WI38 (cell line): ENCODE data around the gene CDK5RAP2.

Source experiments
- H3K4me3 ChIP-seq: 2 replicates; pipeline ENCODE4 v1.5.1; 2011; ENCODE audit warnings: low read depth, mild to moderate bottlenecking, control low read depth, low read length
- TF ChIP-seq, protein P1 (sequence below): IDR thresholded peaks from 2 replicates; pipeline ENCODE4 v1.5.1; 2012; ENCODE audit warnings: low read depth, mild to moderate bottlenecking, control low read depth, low read length

Gene CDK5RAP2

DNA sequence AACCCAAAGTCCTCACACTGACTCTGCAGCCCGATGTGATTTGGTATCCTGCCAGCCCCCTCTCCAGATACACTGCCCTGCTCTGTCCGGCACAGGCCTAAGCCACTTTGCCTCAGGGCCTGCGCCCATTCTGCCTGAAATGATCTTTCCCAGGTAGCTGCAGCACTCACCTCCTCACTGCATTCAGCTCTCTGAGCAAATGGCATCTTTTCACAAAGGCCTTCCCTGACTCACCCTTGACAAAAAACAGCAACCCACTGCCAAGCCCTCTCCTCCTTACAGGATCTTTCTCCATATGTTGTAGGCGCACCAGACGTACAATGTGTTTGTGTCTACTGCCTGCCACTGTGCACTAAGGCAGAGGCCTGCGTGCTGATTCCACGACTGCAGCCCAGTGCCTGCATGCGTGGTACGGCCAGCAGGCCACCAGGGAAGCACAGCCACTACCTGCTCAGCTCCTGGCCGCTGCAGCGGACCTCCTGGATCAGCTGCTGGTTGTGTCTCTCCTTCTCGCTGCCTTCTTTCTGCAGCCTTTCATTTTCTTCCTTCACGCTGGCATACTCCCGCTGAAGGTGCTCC, 171.2 kb downstream of the CDK5RAP2 start:
- H3K4me3 ChIP-seq, result no peak overlapping the region
- TF ChIP-seq, protein P1, sequence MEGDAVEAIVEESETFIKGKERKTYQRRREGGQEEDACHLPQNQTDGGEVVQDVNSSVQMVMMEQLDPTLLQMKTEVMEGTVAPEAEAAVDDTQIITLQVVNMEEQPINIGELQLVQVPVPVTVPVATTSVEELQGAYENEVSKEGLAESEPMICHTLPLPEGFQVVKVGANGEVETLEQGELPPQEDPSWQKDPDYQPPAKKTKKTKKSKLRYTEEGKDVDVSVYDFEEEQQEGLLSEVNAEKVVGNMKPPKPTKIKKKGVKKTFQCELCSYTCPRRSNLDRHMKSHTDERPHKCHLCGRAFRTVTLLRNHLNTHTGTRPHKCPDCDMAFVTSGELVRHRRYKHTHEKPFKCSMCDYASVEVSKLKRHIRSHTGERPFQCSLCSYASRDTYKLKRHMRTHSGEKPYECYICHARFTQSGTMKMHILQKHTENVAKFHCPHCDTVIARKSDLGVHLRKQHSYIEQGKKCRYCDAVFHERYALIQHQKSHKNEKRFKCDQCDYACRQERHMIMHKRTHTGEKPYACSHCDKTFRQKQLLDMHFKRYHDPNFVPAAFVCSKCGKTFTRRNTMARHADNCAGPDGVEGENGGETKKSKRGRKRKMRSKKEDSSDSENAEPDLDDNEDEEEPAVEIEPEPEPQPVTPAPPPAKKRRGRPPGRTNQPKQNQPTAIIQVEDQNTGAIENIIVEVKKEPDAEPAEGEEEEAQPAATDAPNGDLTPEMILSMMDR, result no peak

DNA sequence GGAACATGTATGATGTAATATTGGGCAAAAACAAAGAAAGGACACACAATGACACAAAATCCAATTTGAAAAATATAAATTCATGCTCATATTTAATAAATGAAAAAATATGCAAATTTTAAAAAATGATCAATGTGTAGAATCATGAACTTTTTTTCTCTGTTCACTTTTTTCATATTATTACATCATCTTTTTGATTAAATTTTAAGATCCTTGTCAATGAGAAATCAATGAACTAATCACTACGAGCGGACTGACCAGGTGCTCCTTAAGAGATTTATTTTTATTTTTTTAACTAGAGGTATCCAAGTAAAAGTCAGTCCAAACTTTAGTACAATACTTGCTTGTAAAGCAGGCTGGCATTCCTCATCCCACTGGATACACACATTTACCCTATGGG, 174.1 kb downstream of the CDK5RAP2 start:
- no peak overlapping the region for H3K4me3 ChIP-seq
- TF ChIP-seq, protein P1, result no peak

DNA sequence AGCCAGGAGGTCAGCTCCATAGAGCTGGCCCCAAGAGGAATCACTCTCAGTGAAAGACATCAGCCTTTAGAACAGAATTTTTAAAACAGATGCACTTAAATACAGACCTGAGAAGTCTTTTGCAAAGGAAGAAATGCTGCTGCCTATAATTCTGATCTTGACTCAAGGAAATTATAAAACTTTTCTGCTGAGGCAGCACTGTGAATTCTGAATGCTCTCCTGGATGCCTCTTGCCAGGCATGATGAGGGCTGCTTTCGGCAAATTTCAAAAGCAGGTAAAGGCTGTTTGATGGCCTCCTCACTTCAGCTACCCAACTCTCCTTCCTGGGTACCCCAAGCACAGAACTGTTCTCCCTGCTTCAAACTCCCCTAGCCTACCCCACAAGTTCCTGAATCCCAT, 174.8 kb downstream of the CDK5RAP2 start:
- TF ChIP-seq, protein P1, result no peak
- no peak overlapping the region for H3K4me3 ChIP-seq

DNA sequence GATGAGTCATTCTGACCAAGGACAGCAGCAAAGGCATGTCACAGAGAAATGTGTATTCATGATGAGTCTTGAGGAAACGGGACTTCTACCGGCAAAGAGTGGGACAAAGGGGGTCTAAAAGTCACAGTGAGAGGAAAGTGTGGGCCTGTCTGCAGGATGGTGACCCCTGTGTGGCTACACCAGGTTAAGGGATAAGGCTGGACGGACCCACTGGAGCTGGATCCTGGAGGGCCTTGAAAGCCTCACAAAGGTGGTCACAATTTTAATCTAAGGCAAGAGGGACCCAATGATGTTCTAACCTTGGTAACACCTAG, 176.5 kb downstream of the CDK5RAP2 start:
- H3K4me3 ChIP-seq, result no peak overlapping the region; the same call in 1 of the 2 replicates
- TF ChIP-seq, protein P1, result no peak

DNA sequence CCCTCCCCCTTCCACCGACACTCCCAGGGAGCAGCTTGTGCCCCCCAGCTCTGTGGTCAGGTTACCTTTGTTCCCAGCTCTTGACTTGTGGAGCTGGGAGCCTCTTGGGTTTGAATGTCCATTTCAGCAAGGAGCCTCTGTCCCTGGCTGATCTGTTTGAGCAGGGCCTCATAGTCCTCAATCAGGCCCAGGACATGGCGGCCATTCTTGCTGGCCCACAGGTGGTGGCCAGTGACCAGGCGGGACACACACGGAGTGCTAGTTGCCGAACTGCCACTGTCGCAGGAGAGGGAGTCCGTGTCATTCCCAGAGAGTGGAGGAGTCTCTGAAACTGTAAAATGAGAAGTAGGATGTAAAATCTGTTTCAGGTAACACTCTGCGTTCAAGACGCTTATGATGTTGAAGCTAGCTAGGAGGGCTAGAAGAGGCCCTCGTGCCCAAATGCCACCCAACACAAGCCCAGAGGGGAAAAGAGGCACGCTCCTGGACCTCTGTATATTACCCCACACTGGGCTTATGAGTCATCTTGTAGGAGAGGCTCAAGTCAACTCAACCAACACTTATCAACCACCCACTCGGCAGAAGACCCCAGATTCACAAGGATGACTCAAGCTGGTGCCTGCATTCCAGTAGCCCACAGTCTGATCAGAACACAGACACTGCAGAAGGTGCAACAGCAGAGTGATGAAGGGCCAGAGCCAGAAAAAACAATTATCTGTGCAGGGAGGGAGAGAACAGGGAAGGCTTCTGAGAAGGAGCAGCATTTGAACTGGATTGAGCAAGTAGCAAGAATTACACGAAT, 177.0 kb downstream of the CDK5RAP2 start:
- H3K4me3 ChIP-seq, result no peak overlapping the region; the same call in 1 of the 2 replicates
- TF ChIP-seq, protein P1, result no peak

DNA sequence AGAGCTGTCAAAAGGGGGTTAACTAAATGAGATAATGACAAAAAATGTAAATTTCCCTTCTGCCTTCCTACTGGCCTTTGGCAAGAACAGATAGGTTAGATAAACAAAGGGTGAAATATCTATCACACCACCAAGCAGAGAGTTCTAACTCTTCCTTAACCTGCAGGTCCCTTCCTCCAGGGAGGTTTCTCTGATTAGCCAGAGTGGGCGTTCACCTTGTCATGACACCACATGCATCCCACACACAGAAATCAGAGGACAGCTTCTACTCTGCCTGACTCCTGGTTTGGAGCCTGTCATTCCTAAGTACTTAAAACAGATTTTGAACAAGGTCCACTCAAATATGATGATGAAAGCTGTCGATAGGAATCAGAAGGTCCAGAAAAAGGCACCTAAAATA, 180.0 kb downstream of the CDK5RAP2 start:
- H3K4me3 ChIP-seq, result no peak overlapping the region
- TF ChIP-seq, protein P1, result no peak

DNA sequence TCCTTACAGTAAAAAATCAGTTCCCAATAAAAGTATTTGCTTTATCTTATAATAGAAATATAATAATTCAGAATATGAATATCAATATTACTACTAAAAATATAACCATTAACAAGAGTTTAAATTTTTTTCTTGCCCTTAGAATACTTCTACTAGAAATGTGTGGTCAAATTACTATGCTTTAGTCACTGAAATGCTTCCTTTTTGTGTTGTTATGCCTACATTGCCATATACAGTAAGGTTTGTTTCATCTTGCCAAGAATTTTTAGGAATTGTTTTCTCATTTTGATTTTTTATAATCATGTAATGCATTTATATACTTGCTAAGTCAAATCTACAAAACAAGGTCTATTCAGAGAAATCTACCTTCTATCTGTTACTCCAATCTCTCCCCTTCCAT, 181.7 kb downstream of the CDK5RAP2 start:
- TF ChIP-seq, protein P1, result no peak
- H3K4me3 ChIP-seq, result no peak overlapping the region
